ENCODE data around the gene CCDC190. TPM values are rescaled to one million over a fixed set of nuclear protein-coding genes. Genes with fewer than 3 reads are reported as not detected.

CCDC190 gene
- total RNA-seq, 3 donors from 2014 or later, result not detected

GRCh38 chr1:162861625-162862024, 650 bp upstream of the CCDC190 start:
- TF ChIP-seq CTCF (IDR thresholded peaks at IDR 0.05) (no peak), POLR2A (IDR thresholded peaks at IDR 0.05) (no peak), POLR2AphosphoS5 (IDR thresholded peaks at IDR 0.05) (no peak)
- Histone ChIP-seq H3K27me3 (no peaks in the 10 kb centered on the region), H3K27ac (no peak overlapping the region), H3K4me1 (no peaks in the 10 kb centered on the region), H3K9me3 (no peaks in the 10 kb centered on the region), H3K36me3 (no peaks in the 10 kb centered on the region), H3K4me3 (no peak overlapping the region)
- no peak for DNase-seq (ENCODE audit: low spot score in 2 of 2)
- intact Hi-C loops (cut with DNase I; ENCODE audit: low total_unique reads), result no loop called here

- no peak for TF ChIP-seq POLR2A (IDR thresholded peaks at IDR 0.05)
- no peak for TF ChIP-seq POLR2AphosphoS5 (IDR thresholded peaks at IDR 0.05)
- TF ChIP-seq CTCF (IDR thresholded peaks at IDR 0.05), result no peak
- H3K4me1 ChIP-seq, result no peaks in the 10 kb centered on the region
- DNase-seq (ENCODE audit: low spot score in 2 of 2), result no peak
- H3K4me3 ChIP-seq, result no peak overlapping the region
- intact Hi-C loops (cut with DNase I; ENCODE audit: low total_unique reads), result no loop called here
- no peaks in the 10 kb centered on the region for H3K9me3 ChIP-seq
- no peak overlapping the region for H3K27ac ChIP-seq
- H3K36me3 ChIP-seq, result no peaks in the 10 kb centered on the region
- no peaks in the 10 kb centered on the region for H3K27me3 ChIP-seq
Observed at GRCh38 chr1:162859191-162859590, 1.8 kb downstream of the CCDC190 start.

GRCh38 chr1:162857850-162858249, 3.1 kb downstream of the CCDC190 start:
- DNase-seq (ENCODE audit: low spot score in 2 of 2), result no peak
- Histone ChIP-seq H3K4me1 (no peaks in the 10 kb centered on the region), H3K27me3 (no peaks in the 10 kb centered on the region), H3K9me3 (no peaks in the 10 kb centered on the region), H3K36me3 (no peaks in the 10 kb centered on the region), H3K27ac (no peak overlapping the region), H3K4me3 (no peak overlapping the region)
- no peak for TF ChIP-seq POLR2AphosphoS5 (IDR thresholded peaks at IDR 0.05)
- no peak for TF ChIP-seq CTCF (IDR thresholded peaks at IDR 0.05)
- no peak for TF ChIP-seq POLR2A (IDR thresholded peaks at IDR 0.05)
- intact Hi-C loops (cut with DNase I; ENCODE audit: low total_unique reads), result no loop called here

- Histone ChIP-seq H3K9me3 (no peaks in the 10 kb centered on the region), H3K27ac (no peak overlapping the region), H3K27me3 (no peaks in the 10 kb centered on the region), H3K4me3 (no peak overlapping the region), H3K4me1 (no peaks in the 10 kb centered on the region), H3K36me3 (no peaks in the 10 kb centered on the region)
- no peak for DNase-seq (ENCODE audit: low spot score in 2 of 2)
- intact Hi-C loops (cut with DNase I; ENCODE audit: low total_unique reads), result no loop called here
- no peak for TF ChIP-seq POLR2AphosphoS5 (IDR thresholded peaks at IDR 0.05)
- TF ChIP-seq CTCF (IDR thresholded peaks at IDR 0.05), result no peak
- no peak for TF ChIP-seq POLR2A (IDR thresholded peaks at IDR 0.05)
Observed at GRCh38 chr1:162856260-162856659, 4.7 kb downstream of the CCDC190 start.

- Histone ChIP-seq H3K36me3 (no peaks in the 10 kb centered on the region), H3K9me3 (no peaks in the 10 kb centered on the region), H3K27ac (no peak overlapping the region), H3K4me1 (no peaks in the 10 kb centered on the region), H3K4me3 (no peak overlapping the region), H3K27me3 (no peaks in the 10 kb centered on the region)
- no peak for DNase-seq (ENCODE audit: low spot score in 2 of 2)
- intact Hi-C loops (cut with DNase I; ENCODE audit: low total_unique reads), result no loop called here
- TF ChIP-seq POLR2AphosphoS5 (IDR thresholded peaks at IDR 0.05), result no peak
- TF ChIP-seq POLR2A (IDR thresholded peaks at IDR 0.05), result no peak
- no peak for TF ChIP-seq CTCF (IDR thresholded peaks at IDR 0.05)
Observed at GRCh38 chr1:162855461-162856150, 5.4 kb downstream of the CCDC190 start.

Data from breast epithelium (tissue), 4 donors.